ENCODE results near the gene TSPAN5.

DNA sequence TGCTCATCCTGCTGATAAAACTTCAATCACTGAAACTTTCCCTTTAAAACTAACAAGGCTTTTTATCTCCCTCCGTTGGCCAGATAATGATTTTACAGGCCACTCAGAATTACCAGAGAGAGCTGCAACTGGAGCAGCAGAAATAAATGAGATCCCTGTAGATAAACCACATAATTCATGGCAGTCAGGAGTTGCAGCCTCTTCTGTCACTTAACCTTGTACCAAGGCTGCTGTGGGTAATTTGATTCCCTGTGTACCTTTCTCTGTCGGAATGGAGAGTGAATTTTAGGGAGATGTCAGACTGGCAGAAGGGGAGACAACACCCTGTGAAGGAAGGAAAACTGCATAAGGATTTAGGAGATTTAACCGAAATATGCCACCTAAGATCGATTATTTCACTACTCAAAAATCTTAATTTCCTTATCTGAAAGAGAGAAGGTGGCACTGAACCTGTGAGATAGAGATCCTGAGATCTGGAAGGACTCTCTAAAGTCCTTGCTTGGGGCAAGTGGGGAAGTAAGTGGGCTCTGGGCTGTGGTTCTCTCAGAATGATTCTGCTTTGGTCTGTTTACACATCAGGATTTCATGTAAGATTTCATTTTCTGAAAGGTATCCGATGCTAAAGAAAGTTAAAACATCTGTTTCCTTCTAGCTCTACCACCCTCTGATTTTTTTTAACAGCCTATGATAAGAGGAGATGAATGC, 14.3 kb upstream of the TSPAN5 start:
- TF ChIP-seq, protein P1, sequence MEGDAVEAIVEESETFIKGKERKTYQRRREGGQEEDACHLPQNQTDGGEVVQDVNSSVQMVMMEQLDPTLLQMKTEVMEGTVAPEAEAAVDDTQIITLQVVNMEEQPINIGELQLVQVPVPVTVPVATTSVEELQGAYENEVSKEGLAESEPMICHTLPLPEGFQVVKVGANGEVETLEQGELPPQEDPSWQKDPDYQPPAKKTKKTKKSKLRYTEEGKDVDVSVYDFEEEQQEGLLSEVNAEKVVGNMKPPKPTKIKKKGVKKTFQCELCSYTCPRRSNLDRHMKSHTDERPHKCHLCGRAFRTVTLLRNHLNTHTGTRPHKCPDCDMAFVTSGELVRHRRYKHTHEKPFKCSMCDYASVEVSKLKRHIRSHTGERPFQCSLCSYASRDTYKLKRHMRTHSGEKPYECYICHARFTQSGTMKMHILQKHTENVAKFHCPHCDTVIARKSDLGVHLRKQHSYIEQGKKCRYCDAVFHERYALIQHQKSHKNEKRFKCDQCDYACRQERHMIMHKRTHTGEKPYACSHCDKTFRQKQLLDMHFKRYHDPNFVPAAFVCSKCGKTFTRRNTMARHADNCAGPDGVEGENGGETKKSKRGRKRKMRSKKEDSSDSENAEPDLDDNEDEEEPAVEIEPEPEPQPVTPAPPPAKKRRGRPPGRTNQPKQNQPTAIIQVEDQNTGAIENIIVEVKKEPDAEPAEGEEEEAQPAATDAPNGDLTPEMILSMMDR (IDR thresholded peaks at IDR 0.05): no peak
- TF ChIP-seq POLR2A (IDR thresholded peaks at IDR 0.05): no peak

All from lower leg skin (tissue), 3 donors.